ENCODE data around the gene GSE1.

The GSE1 gene

GRCh38 chr16:85710732-85711131 lies 97.6 kb downstream of the GSE1 start:
- Histone ChIP-seq H3K27me3 (ENCODE audit: low read depth, low read length) (no peaks in the 10 kb centered on the region), H3K4me3 (ENCODE audit: low read depth in 1 of 2, low read length in 2 of 2) (no peak overlapping the region), H3K9me3 (ENCODE audit: control insufficient read depth in 1 of 2, low read length in 2 of 2) (peaks cover 0 to 8% of the 10 kb centered on the region in 2 donors), H3K27ac (ENCODE audit: low read length) (no peak overlapping the region), H3K4me1 (ENCODE audit: control insufficient read depth in 1 of 2, insufficient read depth in 2 of 2, low read length in 2 of 2) (peaks cover 0 to 2% of the 10 kb centered on the region in 2 donors), H3K36me3 (ENCODE audit: control insufficient read depth in 1 of 2, insufficient read depth in 2 of 2, low read length in 2 of 2) (peaks cover 0 to 4% of the 10 kb centered on the region in 2 donors)

- Histone ChIP-seq H3K27ac (ENCODE audit: low read length) (no peak overlapping the region), H3K9me3 (ENCODE audit: control insufficient read depth in 1 of 2, low read length in 2 of 2) (peaks cover 0 to 8% of the 10 kb centered on the region in 2 donors), H3K36me3 (ENCODE audit: control insufficient read depth in 1 of 2, insufficient read depth in 2 of 2, low read length in 2 of 2) (peaks cover 0 to 4% of the 10 kb centered on the region in 2 donors), H3K4me1 (ENCODE audit: control insufficient read depth in 1 of 2, insufficient read depth in 2 of 2, low read length in 2 of 2) (peaks cover 0 to 13% of the 10 kb centered on the region in 2 donors), H3K4me3 (ENCODE audit: low read depth in 1 of 2, low read length in 2 of 2) (no peak overlapping the region), H3K27me3 (ENCODE audit: low read depth, low read length) (no peaks in the 10 kb centered on the region)
Observed at GRCh38 chr16:85711982-85712587, 99.0 kb downstream of the GSE1 start.

DNA sequence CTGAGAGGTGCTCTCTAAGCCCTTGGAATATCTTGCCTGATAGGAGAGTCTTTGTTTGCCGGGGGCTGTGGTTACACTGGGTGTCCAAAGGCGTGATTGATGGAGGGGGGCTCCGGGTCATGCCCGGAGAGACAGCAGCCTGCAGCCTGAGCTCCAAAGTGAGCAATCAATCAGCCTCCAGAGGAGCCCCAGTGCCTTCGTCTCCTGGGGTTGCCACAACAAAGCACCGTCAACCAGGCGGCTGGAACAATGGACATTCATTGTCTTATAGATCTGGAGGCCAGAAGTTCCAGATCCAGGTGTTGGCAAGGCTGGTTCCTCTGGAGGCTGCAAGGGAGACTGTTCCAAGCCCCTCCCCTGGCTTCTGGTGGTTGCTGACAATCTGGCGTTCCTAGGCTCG lies 99.7 kb downstream of the GSE1 start:
- Histone ChIP-seq H3K9me3 (ENCODE audit: control insufficient read depth in 1 of 2, low read length in 2 of 2) (peaks cover 0 to 8% of the 10 kb centered on the region in 2 donors), H3K4me1 (ENCODE audit: control insufficient read depth in 1 of 2, insufficient read depth in 2 of 2, low read length in 2 of 2) (peaks cover 0 to 13% of the 10 kb centered on the region in 2 donors), H3K27me3 (ENCODE audit: low read depth, low read length) (no peaks in the 10 kb centered on the region), H3K36me3 (ENCODE audit: control insufficient read depth in 1 of 2, insufficient read depth in 2 of 2, low read length in 2 of 2) (peaks cover 0 to 4% of the 10 kb centered on the region in 2 donors), H3K4me3 (ENCODE audit: low read depth in 1 of 2, low read length in 2 of 2) (no peak overlapping the region), H3K27ac (ENCODE audit: low read length) (no peak overlapping the region)

DNA sequence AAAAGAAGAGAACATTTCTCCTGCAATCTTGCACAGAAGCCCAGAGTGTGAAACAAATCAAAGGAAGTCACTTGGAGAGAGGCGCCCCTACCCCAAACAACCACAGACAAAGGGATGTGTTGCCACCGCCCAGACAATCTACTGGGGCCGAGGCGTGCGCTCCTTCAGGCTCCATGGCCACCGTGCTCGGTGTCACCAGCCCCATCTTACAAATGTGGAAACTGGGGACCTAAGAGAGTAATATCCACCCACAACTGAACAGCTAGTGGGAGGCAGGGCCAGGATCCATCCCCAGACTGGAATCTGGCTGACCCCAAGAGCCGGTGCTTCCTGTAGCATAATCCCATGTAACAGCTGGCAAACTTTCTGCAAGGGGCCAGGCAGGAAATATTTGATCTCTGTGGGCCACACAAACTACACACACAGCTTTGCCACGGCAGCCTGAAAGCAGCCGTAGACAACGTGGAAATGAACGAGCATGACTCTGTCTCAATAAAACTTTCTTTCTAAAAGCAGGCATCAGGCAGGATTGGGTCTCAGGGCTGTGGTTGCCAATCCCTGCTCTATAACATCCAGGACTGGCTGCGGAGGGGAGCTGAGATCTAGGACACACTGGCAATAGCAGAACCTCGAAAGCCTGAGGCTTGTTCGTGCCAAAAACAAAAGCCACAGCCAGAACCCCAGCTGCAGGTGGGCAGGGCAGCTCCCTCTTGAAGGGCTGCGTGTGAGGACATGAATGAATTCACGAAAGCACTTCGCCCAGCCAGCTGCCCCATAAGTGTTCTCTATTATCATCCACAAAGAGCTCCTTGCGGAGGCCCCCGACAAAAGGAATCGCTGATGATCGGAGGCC lies 102.3 kb downstream of the GSE1 start:
- H3K4me3 ChIP-seq (ENCODE audit: low read depth in 1 of 2, low read length in 2 of 2): no peak overlapping the region
- H3K4me1 ChIP-seq (ENCODE audit: control insufficient read depth in 1 of 2, insufficient read depth in 2 of 2, low read length in 2 of 2): peaks cover 0 to 13% of the 10 kb centered on the region in 2 donors
- no peak overlapping the region for H3K27ac ChIP-seq (ENCODE audit: low read length)
- H3K36me3 ChIP-seq (ENCODE audit: control insufficient read depth in 1 of 2, insufficient read depth in 2 of 2, low read length in 2 of 2): peaks cover 0 to 4% of the 10 kb centered on the region in 2 donors
- H3K9me3 ChIP-seq (ENCODE audit: control insufficient read depth in 1 of 2, low read length in 2 of 2): peaks cover 0 to 8% of the 10 kb centered on the region in 2 donors
- H3K27me3 ChIP-seq (ENCODE audit: low read depth, low read length): no peaks in the 10 kb centered on the region

- Histone ChIP-seq H3K36me3 (ENCODE audit: control insufficient read depth in 1 of 2, insufficient read depth in 2 of 2, low read length in 2 of 2) (peaks cover 0 to 4% of the 10 kb centered on the region in 2 donors), H3K27ac (ENCODE audit: low read length) (no peak overlapping the region), H3K4me1 (ENCODE audit: control insufficient read depth in 1 of 2, insufficient read depth in 2 of 2, low read length in 2 of 2) (peaks cover 0 to 13% of the 10 kb centered on the region in 2 donors), H3K4me3 (ENCODE audit: low read depth in 1 of 2, low read length in 2 of 2) (no peak overlapping the region), H3K9me3 (ENCODE audit: control insufficient read depth in 1 of 2, low read length in 2 of 2) (peaks cover 0 to 8% of the 10 kb centered on the region in 2 donors), H3K27me3 (ENCODE audit: low read depth, low read length) (no peaks in the 10 kb centered on the region)
Observed at GRCh38 chr16:85716022-85716679, 103.0 kb downstream of the GSE1 start.

DNA sequence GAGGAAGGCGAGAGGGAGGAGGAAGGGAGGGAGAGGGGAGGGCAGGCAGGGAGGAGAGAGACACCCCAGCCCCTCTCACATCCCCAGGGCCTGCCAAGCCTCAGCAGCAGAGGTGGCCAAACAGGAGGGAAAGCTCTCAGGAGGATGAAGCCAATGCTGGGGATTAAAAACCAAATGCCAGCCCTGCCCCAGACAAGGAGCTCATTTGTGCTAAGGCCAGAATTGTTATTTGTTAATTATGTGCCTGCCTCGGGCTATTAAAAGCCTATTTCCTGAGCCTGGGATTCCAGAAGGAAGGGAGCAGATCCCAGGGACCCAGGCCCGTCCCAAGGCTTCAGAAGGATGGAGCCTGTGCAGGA lies 103.5 kb downstream of the GSE1 start:
- Histone ChIP-seq H3K9me3 (ENCODE audit: control insufficient read depth in 1 of 2, low read length in 2 of 2) (peaks cover 0 to 8% of the 10 kb centered on the region in 2 donors), H3K27me3 (ENCODE audit: low read depth, low read length) (no peaks in the 10 kb centered on the region), H3K27ac (ENCODE audit: low read length) (no peak overlapping the region), H3K36me3 (ENCODE audit: control insufficient read depth in 1 of 2, insufficient read depth in 2 of 2, low read length in 2 of 2) (peaks cover 0 to 3% of the 10 kb centered on the region in 2 donors), H3K4me3 (ENCODE audit: low read depth in 1 of 2, low read length in 2 of 2) (no peak overlapping the region), H3K4me1 (ENCODE audit: control insufficient read depth in 1 of 2, insufficient read depth in 2 of 2, low read length in 2 of 2) (peaks cover 0 to 13% of the 10 kb centered on the region in 2 donors)

GRCh38 chr16:85717393-85718152 lies 104.5 kb downstream of the GSE1 start:
- H3K4me1 ChIP-seq (ENCODE audit: control insufficient read depth in 1 of 2, insufficient read depth in 2 of 2, low read length in 2 of 2): peaks cover 0 to 13% of the 10 kb centered on the region in 2 donors
- no peaks in the 10 kb centered on the region for H3K36me3 ChIP-seq (ENCODE audit: control insufficient read depth in 1 of 2, insufficient read depth in 2 of 2, low read length in 2 of 2)
- H3K4me3 ChIP-seq (ENCODE audit: low read depth in 1 of 2, low read length in 2 of 2): no peak overlapping the region
- H3K9me3 ChIP-seq (ENCODE audit: control insufficient read depth in 1 of 2, low read length in 2 of 2): no peaks in the 10 kb centered on the region
- H3K27ac ChIP-seq (ENCODE audit: low read length): no peak overlapping the region
- no peaks in the 10 kb centered on the region for H3K27me3 ChIP-seq (ENCODE audit: low read depth, low read length)

- Histone ChIP-seq H3K27ac (ENCODE audit: low read length) (no peak overlapping the region), H3K4me3 (ENCODE audit: low read depth in 1 of 2, low read length in 2 of 2) (no peak overlapping the region), H3K36me3 (ENCODE audit: control insufficient read depth in 1 of 2, insufficient read depth in 2 of 2, low read length in 2 of 2) (no peaks in the 10 kb centered on the region), H3K4me1 (ENCODE audit: control insufficient read depth in 1 of 2, insufficient read depth in 2 of 2, low read length in 2 of 2) (peaks cover 0 to 13% of the 10 kb centered on the region in 2 donors), H3K27me3 (ENCODE audit: low read depth, low read length) (no peaks in the 10 kb centered on the region), H3K9me3 (ENCODE audit: control insufficient read depth in 1 of 2, low read length in 2 of 2) (no peaks in the 10 kb centered on the region)
Observed at GRCh38 chr16:85718153-85718477, 105.0 kb downstream of the GSE1 start.

DNA sequence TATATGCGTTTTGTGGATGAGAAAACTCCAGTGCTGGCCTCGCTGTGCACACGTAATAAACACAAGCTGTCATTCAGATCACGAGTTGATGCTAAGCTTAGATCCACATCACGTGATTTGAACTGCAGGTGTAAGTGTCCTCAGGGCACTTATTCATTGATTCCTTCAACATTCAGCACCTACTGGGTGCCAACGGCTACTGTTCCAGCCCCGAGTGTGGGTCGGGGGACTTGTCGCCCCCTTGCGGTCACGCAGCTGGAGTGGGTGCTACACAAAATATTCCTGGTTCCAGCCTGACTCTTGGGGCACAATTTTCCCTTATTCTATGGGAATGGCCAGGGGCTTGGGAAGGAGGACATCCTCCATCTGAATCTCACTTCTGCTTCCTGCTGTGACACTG lies 105.6 kb downstream of the GSE1 start:
- no peaks in the 10 kb centered on the region for H3K27me3 ChIP-seq (ENCODE audit: low read depth, low read length)
- no peaks in the 10 kb centered on the region for H3K36me3 ChIP-seq (ENCODE audit: control insufficient read depth in 1 of 2, insufficient read depth in 2 of 2, low read length in 2 of 2)
- peaks cover 0 to 13% of the 10 kb centered on the region in 2 donors for H3K4me1 ChIP-seq (ENCODE audit: control insufficient read depth in 1 of 2, insufficient read depth in 2 of 2, low read length in 2 of 2)
- H3K4me3 ChIP-seq (ENCODE audit: low read depth in 1 of 2, low read length in 2 of 2): no peak overlapping the region
- no peak overlapping the region for H3K27ac ChIP-seq (ENCODE audit: low read length)
- no peaks in the 10 kb centered on the region for H3K9me3 ChIP-seq (ENCODE audit: control insufficient read depth in 1 of 2, low read length in 2 of 2)

DNA sequence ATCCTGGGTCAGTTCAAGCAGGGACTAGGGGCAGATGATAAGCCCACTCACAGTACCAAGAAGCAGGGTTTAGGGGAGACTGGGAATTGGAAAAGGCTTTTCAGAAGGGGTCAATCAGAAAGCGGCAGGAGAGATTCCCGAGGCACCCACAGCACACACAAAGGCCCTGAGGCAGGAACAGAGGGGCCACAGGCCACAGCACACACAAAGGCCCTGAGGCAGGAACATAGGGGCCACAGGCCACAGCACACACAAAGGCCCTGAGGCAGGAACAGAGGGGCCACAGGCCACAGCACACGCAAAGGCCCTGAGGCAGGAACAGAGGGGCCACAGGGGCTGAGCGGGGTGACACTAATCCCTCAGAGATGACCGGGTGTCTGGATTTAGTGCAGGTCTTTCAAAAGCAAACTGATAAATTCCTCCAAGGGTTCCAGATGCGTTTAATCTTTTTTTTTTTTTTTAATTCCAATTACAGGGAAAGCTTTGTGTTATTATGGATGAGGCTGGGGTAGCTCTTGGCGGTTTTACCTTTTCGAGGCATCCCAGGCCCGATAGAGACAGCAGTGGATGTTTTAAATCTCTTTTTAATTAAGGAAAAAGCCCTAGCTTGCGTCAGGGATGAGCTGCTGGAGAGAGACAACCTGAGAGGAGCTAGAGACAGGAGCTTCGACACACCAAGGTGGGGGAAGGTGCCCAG lies 106.6 kb downstream of the GSE1 start:
- no peaks in the 10 kb centered on the region for H3K36me3 ChIP-seq (ENCODE audit: control insufficient read depth in 1 of 2, insufficient read depth in 2 of 2, low read length in 2 of 2)
- no peak overlapping the region for H3K4me3 ChIP-seq (ENCODE audit: low read depth in 1 of 2, low read length in 2 of 2)
- no peak overlapping the region for H3K27ac ChIP-seq (ENCODE audit: low read length)
- no peaks in the 10 kb centered on the region for H3K9me3 ChIP-seq (ENCODE audit: control insufficient read depth in 1 of 2, low read length in 2 of 2)
- H3K27me3 ChIP-seq (ENCODE audit: low read depth, low read length): no peaks in the 10 kb centered on the region
- H3K4me1 ChIP-seq (ENCODE audit: control insufficient read depth in 1 of 2, insufficient read depth in 2 of 2, low read length in 2 of 2): peaks cover 0 to 13% of the 10 kb centered on the region in 2 donors

Data from muscle layer of duodenum (tissue), 2 donors.